ENCODE measurements around the gene HHIPL1. TPM values are rescaled to one million over a fixed set of nuclear protein-coding genes. Genes with fewer than 3 reads are reported as not detected.

HHIPL1 gene
- total RNA-seq, 2 experiments from 2014 or later: not detected

GRCh38 chr14:99706107-99706900, 61.4 kb downstream of the HHIPL1 start:
- no peak overlapping the region for H3K4me3 Mint-ChIP-seq
- H3K27me3 Mint-ChIP-seq: peaks cover 17% of the 10 kb centered on the region
- peaks cover 7 to 9% of the 10 kb centered on the region in 2 experiments for H3K27me3 ChIP-seq (ENCODE audit: control insufficient read depth in 1 of 2, insufficient read depth in 2 of 2, low read length in 2 of 2)
- no peak overlapping the region for H3K4me3 ChIP-seq (ENCODE audit: low read length)
- H3K4me1 Mint-ChIP-seq (ENCODE audit: low read depth): no peaks in the 10 kb centered on the region
- H3K4me1 ChIP-seq (ENCODE audit: insufficient read depth, low read length): no peaks in the 10 kb centered on the region
- peaks cover 10% of the 10 kb centered on the region for H3K9me3 Mint-ChIP-seq
- H3K27ac ChIP-seq (ENCODE audit: low read depth in 1 of 2, low read length in 2 of 2): no peak overlapping the region
- H3K36me3 Mint-ChIP-seq (ENCODE audit: low read depth): peaks cover 14% of the 10 kb centered on the region
- ATAC-seq (ENCODE audit: poor library complexity) (no peak), DNase-seq (no peak)
- H3K27ac Mint-ChIP-seq: no peak overlapping the region
- intact Hi-C loops (cut with DNase I, micrococcal nuclease): no loop called here
- H3K36me3 ChIP-seq (ENCODE audit: insufficient read depth, low read length): no peaks in the 10 kb centered on the region
- ChIA-PET CTCF (no interaction called here), POLR2A (no interaction called here)
- no peak for TF ChIP-seq CTCF (IDR thresholded peaks at IDR 0.05)
- peaks cover 23 to 29% of the 10 kb centered on the region in 2 experiments for H3K9me3 ChIP-seq (ENCODE audit: control insufficient read depth in 1 of 2, insufficient read depth in 1 of 2, low read length in 2 of 2)

GRCh38 chr14:99707420-99707819, 62.5 kb downstream of the HHIPL1 start:
- CTCF ChIA-PET: no interaction called here
- peaks cover 14% of the 10 kb centered on the region for H3K36me3 Mint-ChIP-seq (ENCODE audit: low read depth)
- peaks cover 10% of the 10 kb centered on the region for H3K9me3 Mint-ChIP-seq
- Histone ChIP-seq H3K4me1 (ENCODE audit: insufficient read depth, low read length) (no peaks in the 10 kb centered on the region), H3K27ac (ENCODE audit: low read depth in 1 of 2, low read length in 2 of 2) (no peak overlapping the region), H3K4me3 (ENCODE audit: low read length) (no peak overlapping the region), H3K36me3 (ENCODE audit: insufficient read depth, low read length) (no peaks in the 10 kb centered on the region), H3K9me3 (ENCODE audit: control insufficient read depth in 1 of 2, insufficient read depth in 1 of 2, low read length in 2 of 2) (peaks cover 23 to 24% of the 10 kb centered on the region in 2 experiments), H3K27me3 (ENCODE audit: control insufficient read depth in 1 of 2, insufficient read depth in 2 of 2, low read length in 2 of 2) (peaks cover 7 to 9% of the 10 kb centered on the region in 2 experiments)
- H3K27me3 Mint-ChIP-seq: peaks cover 13% of the 10 kb centered on the region
- POLR2A ChIA-PET: no interaction called here
- intact Hi-C loops (cut with DNase I, micrococcal nuclease): no loop called here
- H3K4me1 Mint-ChIP-seq (ENCODE audit: low read depth): no peaks in the 10 kb centered on the region
- no peak for TF ChIP-seq CTCF (IDR thresholded peaks at IDR 0.05)
- H3K4me3 Mint-ChIP-seq: no peak overlapping the region
- no peak overlapping the region for H3K27ac Mint-ChIP-seq
- no peak for ATAC-seq (ENCODE audit: poor library complexity)
- DNase-seq: no peak

- no peak for ATAC-seq (ENCODE audit: poor library complexity)
- DNase-seq: no peak
- peaks cover 13% of the 10 kb centered on the region for H3K27me3 Mint-ChIP-seq
- ChIA-PET POLR2A (no interaction called here), CTCF (no interaction called here)
- H3K27ac Mint-ChIP-seq: no peak overlapping the region
- Histone ChIP-seq H3K27me3 (ENCODE audit: control insufficient read depth in 1 of 2, insufficient read depth in 2 of 2, low read length in 2 of 2) (peaks cover 7 to 9% of the 10 kb centered on the region in 2 experiments), H3K36me3 (ENCODE audit: insufficient read depth, low read length) (no peaks in the 10 kb centered on the region), H3K4me3 (ENCODE audit: low read length) (no peak overlapping the region), H3K27ac (ENCODE audit: low read depth in 1 of 2, low read length in 2 of 2) (no peak overlapping the region), H3K4me1 (ENCODE audit: insufficient read depth, low read length) (no peaks in the 10 kb centered on the region), H3K9me3 (ENCODE audit: control insufficient read depth in 1 of 2, insufficient read depth in 1 of 2, low read length in 2 of 2) (peaks cover 22 to 23% of the 10 kb centered on the region in 2 experiments)
- H3K4me3 Mint-ChIP-seq: no peak overlapping the region
- no peak for TF ChIP-seq CTCF (IDR thresholded peaks at IDR 0.05)
- peaks cover 10% of the 10 kb centered on the region for H3K9me3 Mint-ChIP-seq
- H3K36me3 Mint-ChIP-seq (ENCODE audit: low read depth): peaks cover 14% of the 10 kb centered on the region
- H3K4me1 Mint-ChIP-seq (ENCODE audit: low read depth): no peaks in the 10 kb centered on the region
- intact Hi-C loops (cut with DNase I, micrococcal nuclease): no loop called here
Observed at GRCh38 chr14:99707921-99708320, 63.0 kb downstream of the HHIPL1 start.

All from CD4-positive, alpha-beta T cell (primary cell).